ENCODE results near the gene PRMT6. TPM values are rescaled to one million over a fixed set of nuclear protein-coding genes. Genes with fewer than 3 reads are reported as not detected.
"Not testable (repeated sequence)": the region's sequence is repeated elsewhere in the genome, so short reads cannot be mapped to it uniquely, and the experiment has no call there.

The PRMT6 gene
- total RNA-seq, result 10 to 100 TPM in 1 of 2 donors, 1 to 10 TPM in 1; 2.8 to 11.8 TPM

DNA sequence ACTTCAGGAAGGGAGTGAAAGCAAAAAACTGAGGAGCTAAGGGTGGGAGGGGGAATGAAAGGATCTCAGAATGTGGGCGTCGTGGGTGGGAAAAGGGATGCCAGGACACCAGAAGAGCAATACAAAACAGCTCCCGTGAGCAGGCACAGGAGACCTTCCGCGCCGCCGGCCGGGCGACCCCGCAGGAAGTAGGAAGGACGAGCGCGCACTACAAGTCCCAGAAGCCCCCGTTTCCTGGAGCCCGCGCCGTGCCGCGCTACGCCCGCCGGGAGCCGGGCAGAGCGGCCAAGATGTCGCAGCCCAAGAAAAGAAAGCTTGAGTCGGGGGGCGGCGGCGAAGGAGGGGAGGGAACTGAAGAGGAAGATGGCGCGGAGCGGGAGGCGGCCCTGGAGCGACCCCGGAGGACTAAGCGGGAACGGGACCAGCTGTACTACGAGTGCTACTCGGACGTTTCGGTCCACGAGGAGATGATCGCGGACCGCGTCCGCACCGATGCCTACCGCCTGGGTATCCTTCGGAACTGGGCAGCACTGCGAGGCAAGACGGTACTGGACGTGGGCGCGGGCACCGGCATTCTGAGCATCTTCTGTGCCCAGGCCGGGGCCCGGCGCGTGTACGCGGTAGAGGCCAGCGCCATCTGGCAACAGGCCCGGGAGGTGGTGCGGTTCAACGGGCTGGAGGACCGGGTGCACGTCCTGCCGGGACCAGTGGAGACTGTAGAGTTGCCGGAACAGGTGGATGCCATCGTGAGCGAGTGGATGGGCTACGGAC lies at the start of gene PRMT6:
Gene PRMT6, plus strand, starts transcription at position 249 of the 771 bp plus-strand sequence. Its CDS starts 42 bp downstream, at position 291.
- Mint-ChIP-seq H3K9me3 (no peaks in the 10 kb centered on the region), H3K27ac (peak within 1 kb of the TSS; percentile 94 to 96), H3K36me3 (peaks cover 28 to 33% of the 10 kb centered on the region in 2 donors)
- peak; percentile 77 to 96 for ATAC-seq
- DNase-seq (ENCODE audit: low spot score in 2 of 2), result peak; percentile 65 to 82

DNA sequence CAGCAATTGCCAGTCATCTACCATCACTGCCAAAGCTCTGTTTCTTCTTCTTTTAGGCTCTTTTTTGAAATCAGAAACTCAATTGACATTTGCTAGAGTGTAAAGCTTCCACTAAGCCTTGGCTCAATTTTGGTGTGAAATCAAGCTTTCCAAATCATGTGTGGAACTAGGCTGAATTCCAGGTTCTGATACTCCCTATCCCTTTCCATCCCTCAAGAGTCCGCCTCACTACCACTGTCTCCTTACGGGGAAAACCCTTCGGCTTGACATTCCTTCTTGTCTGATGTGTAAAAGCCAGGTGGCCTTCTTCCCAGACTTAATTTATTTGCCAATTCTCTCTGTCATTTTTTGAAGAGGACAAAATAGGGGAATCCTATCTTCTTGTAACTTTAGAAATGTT lies 47.2 kb upstream of the PRMT6 start:
- H3K27ac Mint-ChIP-seq, result no peak overlapping the region
- no peaks in the 10 kb centered on the region for H3K36me3 Mint-ChIP-seq
- ATAC-seq (no peak), DNase-seq (ENCODE audit: low spot score in 2 of 2) (no peak)
- no peaks in the 10 kb centered on the region for H3K9me3 Mint-ChIP-seq

DNA sequence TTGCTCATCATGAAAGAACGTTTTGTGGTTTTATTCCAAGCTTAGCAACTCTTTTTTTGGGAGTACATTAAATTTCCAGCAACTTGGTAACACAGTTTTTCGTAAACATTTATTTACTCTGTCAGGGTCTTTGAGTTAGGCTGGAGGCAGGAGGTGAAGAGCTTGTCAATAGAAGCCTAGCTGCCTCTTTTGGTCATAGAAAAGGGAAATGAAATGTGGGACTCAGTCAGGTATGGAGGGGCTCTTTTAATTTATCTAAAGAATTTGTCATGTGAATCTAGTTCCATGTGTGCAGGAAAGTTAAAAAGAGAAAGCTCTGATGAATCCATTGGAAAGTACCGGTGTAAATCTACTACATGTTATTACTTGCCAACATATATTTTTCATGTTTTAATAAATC lies 45.9 kb upstream of the PRMT6 start:
- no peak for ATAC-seq
- Mint-ChIP-seq H3K9me3 (no peaks in the 10 kb centered on the region), H3K27ac (no peak overlapping the region), H3K36me3 (no peaks in the 10 kb centered on the region)
- no peak for DNase-seq (ENCODE audit: low spot score in 2 of 2)

DNA sequence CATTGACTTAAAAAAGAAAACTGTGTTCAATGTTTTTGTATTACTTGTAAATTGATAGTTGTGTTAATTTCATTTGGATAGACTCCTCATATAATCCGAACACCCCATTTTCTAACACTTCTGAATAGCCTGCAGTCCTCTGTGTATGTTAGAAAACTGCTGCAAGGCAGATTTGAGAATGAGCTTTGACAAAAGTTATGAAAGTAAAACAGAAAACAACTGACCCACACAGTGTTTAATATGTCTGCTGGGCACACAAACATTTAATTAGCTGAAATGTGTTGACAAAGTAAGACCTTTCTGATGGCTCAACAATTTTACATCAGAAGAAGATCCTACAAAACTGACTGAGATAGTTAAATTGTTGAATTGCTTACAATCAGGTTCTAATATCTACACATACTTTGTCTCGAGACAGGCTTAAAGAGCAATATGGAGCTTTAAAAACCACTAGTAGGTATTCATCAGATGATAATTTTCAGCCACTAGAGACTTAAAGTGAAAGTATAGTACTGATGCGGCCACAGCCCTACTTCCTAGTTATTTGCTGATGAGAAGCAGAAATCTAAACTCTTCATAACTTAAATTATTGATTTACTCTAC lies 40.0 kb upstream of the PRMT6 start:
- no peak for DNase-seq (ENCODE audit: low spot score in 2 of 2)
- ATAC-seq, result no peak
- Mint-ChIP-seq H3K9me3 (no peaks in the 10 kb centered on the region), H3K27ac (no peak overlapping the region), H3K36me3 (no peaks in the 10 kb centered on the region)

DNA sequence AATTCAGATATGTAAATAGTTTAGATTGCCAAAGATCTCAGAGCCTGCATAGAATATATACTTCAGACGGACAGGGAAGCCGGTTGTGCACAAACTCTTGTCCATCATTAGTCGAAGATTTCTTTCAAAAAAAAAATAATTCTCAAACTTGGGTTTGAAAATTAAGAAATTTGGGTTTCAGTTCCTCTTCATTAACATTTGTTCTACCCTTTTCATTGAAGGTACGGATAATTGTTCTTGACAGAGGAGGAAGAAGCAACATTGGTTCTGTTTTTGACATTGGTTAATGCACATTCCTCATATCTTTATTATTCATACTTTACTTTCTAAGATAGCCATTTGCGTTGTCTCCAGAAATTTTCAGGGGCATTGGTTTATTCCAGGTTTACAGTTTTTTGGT lies 38.0 kb upstream of the PRMT6 start:
- Mint-ChIP-seq H3K36me3 (no peaks in the 10 kb centered on the region), H3K9me3 (peaks cover 0 to 4% of the 10 kb centered on the region in 2 donors), H3K27ac (no peak overlapping the region)
- ATAC-seq, result no peak
- DNase-seq (ENCODE audit: low spot score in 2 of 2), result no peak

DNA sequence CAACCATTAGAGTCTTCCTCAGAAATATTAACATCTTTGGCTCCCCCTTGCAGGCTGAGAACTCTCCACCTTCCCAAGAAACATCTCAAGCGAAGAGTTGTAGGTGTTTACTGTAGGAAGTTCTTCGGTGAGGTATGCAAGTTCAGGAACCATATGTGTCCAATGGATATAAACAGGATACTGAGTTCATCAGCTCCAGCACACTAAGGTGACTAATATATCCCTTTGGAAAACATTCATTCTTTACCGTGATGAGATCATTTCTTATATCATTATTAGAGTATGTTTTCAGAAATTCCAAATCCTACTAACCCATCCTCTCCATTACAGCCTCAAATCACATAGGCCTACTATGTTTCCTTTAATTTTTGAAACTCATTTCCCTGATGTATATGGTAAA lies 37.3 kb upstream of the PRMT6 start:
- DNase-seq (ENCODE audit: low spot score in 2 of 2) (no peak), ATAC-seq (no peak)
- H3K27ac Mint-ChIP-seq, result no peak overlapping the region
- no peaks in the 10 kb centered on the region for H3K36me3 Mint-ChIP-seq
- peaks cover 0 to 4% of the 10 kb centered on the region in 2 donors for H3K9me3 Mint-ChIP-seq

DNA sequence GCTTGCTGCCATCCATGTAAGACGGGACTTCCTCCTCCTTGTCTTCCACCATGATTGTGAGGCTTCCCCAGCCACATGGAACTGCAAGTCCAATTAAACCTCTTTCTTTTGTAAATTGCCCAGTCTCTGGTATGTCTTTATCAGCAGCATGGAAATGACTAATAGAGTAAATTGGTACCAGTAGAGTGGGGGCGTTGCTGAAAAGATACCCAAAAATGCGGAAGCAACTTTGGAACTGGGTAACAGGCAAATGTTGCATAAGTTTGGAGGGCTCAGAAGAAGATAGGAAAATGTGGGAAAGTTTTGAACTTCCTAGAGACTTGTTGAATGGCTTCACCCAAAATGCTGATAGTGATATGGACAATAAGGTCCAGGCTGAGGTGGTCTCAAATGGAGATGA lies 17.6 kb upstream of the PRMT6 start:
- H3K9me3 Mint-ChIP-seq; DNase-seq (ENCODE audit: low spot score in 2 of 2); H3K27ac Mint-ChIP-seq; ATAC-seq: not testable (repeated sequence)
- peaks cover 0 to 22% of the 10 kb centered on the region in 2 donors for H3K36me3 Mint-ChIP-seq

DNA sequence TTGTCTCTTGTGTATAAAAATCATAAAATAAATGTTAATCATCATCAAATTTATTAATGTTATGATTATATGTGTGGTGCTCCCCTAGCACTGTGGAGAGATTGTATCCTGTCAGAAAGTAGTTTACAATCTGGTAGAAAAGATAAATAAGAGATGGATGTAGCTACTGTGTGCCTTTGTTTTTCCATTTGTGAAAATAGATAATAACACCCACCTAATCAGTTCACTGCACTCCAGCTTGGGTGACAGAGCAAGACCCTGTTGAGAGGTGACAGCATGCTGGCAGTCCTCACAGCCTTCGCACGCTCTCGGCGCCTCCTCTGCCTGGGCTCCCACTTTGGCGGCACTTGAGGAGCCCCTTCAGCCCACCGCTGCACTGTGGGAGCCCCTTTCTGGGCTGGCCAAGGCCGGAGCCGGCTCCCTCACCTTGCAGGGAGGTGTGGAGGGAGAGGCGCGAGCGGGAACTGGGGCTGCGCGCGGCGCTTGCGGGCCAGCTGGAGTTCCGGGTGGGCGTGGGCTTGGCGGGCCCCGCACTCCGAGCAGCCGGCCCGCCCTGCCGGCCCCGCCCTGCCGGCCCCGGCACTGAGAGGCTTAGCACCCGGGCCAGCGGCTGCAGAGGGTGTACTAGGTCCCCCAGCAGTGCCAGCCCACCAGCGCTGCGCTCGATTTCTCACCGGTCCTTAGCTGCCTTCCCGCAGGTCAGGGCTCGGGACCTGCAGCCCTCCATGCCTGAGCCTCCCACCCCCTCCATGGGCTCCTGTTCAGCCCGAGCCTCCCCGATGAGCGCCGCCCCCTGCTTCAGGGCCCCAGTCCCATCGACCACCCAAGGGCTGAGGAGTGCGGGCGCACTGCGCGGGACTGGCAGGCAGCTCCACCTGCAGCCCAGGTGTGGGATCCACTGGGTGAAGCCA lies 11.9 kb upstream of the PRMT6 start:
- not testable (repeated sequence) for H3K27ac Mint-ChIP-seq

DNA sequence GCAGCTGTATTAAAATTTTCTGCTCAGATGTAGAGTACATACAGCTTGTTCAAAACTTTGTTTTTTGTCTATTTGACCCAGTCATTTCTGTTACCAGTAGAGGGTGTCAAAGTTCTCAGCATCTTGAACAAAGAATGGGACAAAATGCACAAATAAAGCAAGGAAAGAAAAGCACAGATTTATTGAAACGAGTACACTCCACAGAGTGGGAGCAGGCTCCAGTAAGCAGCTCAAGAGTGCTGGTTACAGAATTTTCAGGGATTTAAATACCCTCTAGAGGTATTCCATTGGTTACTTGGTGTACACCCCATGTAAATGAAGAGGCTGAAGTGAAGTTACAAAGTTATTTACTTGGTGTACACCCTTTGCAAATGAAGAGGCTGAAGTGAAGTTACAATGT lies 8.9 kb upstream of the PRMT6 start:
- H3K36me3 Mint-ChIP-seq, result peaks cover 0 to 11% of the 10 kb centered on the region in 2 donors
- no peaks in the 10 kb centered on the region for H3K9me3 Mint-ChIP-seq
- no peak for ATAC-seq
- DNase-seq (ENCODE audit: low spot score in 2 of 2), result no peak
- no peak overlapping the region for H3K27ac Mint-ChIP-seq

More for the DNA sequence above, 11.9 kb upstream of the PRMT6 start:
- H3K36me3 Mint-ChIP-seq, result peaks cover 0 to 18% of the 10 kb centered on the region in 2 donors
- H3K9me3 Mint-ChIP-seq; DNase-seq (ENCODE audit: low spot score in 2 of 2); ATAC-seq: not testable (repeated sequence)

DNA sequence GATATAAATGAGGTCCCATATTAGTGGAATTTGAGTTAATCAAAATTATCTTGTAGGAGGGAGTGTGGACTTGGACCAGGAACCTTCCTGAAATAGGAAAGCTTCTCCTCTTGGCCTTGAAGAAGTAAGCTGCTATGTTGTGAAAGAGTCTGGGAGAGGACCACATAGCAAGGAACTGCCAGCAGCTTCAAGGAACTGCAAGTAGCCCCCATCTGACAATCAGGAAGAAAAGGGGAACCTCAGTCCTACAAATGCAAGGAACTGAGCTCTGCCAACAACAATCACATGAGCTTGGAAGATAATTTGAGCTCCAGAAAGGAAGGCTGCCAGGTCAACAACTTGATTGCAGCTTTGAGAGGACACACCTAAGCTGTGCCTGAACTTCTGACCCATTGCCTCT lies 8.2 kb upstream of the PRMT6 start:
- Mint-ChIP-seq H3K27ac (no peak overlapping the region), H3K9me3 (no peaks in the 10 kb centered on the region), H3K36me3 (peaks cover 0 to 11% of the 10 kb centered on the region in 2 donors)
- ATAC-seq, result no peak
- no peak for DNase-seq (ENCODE audit: low spot score in 2 of 2)

DNA sequence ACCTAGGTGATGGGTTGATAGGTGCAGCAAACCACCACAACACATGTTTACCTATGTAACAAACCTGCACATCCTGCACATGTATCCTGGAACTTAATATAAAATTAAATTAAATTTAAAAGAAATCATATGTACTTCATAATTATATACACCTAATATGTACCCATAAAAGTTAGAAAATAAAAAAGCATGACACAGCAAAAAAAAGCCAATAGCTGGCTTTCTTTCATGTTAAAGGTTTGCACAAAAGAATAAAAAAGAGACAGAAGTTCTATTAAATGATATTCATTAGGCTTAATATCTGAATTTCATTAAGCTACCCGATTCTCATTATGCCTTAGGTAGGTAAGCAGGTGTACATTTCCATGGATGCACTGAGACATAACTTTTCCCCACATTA lies 5.2 kb upstream of the PRMT6 start:
- ATAC-seq (no peak), DNase-seq (ENCODE audit: low spot score in 2 of 2) (no peak)
- no peaks in the 10 kb centered on the region for H3K9me3 Mint-ChIP-seq
- H3K36me3 Mint-ChIP-seq, result peaks cover 10 to 23% of the 10 kb centered on the region in 2 donors
- H3K27ac Mint-ChIP-seq, result no peak overlapping the region

DNA sequence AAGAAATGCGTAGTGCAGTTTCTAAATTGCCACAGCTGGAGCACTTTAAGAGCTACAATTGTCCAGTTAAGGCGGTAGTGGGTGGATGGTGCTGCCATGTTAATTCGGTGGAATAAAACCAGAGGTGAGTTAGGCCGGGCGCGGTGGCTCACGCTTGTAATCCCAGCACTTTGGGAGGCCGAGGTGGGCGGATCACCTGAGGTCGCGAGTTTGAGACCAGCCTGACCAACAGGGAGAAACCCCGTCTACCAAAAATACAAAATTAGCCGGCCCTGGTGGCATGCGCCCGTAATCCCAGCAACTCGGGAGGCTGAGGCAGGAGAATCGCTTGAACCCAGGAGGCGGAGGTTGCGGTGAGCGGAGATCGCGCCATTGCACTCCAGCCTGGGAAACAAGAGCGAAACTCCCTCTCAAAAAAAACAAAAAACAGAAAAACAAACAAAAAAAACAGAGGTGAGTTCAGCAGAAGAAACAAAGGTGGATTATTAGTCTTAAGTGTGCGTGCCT lies 502 bp upstream of the PRMT6 start:
- not testable (repeated sequence) for H3K9me3 Mint-ChIP-seq; DNase-seq (ENCODE audit: low spot score in 2 of 2); ATAC-seq
- H3K36me3 Mint-ChIP-seq, result peaks cover 28 to 34% of the 10 kb centered on the region in 2 donors
- H3K27ac Mint-ChIP-seq, result peak overlapping the region; percentile 94 to 96

DNA sequence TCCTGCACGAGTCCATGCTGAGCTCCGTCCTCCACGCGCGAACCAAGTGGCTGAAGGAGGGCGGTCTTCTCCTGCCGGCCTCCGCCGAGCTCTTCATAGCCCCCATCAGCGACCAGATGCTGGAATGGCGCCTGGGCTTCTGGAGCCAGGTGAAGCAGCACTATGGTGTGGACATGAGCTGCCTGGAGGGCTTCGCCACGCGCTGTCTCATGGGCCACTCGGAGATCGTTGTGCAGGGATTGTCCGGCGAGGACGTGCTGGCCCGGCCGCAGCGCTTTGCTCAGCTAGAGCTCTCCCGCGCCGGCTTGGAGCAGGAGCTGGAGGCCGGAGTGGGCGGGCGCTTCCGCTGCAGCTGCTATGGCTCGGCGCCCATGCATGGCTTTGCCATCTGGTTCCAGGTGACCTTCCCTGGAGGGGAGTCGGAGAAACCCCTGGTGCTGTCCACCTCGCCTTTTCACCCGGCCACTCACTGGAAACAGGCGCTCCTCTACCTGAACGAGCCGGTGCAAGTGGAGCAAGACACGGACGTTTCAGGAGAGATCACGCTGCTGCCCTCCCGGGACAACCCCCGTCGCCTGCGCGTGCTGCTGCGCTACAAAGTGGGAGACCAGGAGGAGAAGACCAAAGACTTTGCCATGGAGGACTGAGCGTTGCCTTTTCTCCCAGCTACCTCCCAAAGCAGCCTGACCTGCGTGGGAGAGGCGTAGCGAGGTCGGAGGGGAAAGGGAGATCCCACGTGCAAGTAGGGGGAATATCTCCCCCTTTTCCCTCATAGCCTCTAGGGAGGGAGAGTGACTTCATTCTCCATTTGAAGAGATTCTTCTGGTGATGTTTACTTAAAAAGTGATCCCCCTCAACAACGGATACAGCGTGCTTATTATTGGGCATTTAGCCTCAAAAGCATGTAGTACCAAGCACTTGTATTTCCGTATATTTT lies 991 bp downstream of the PRMT6 start:
- Mint-ChIP-seq H3K27ac (peak overlapping the region; percentile 94 to 96), H3K9me3 (no peaks in the 10 kb centered on the region), H3K36me3 (peaks cover 28 to 33% of the 10 kb centered on the region in 2 donors)
- ATAC-seq (peak; percentile 59 to 80), DNase-seq (ENCODE audit: low spot score in 2 of 2) (peak; percentile 51 to 72)

DNA sequence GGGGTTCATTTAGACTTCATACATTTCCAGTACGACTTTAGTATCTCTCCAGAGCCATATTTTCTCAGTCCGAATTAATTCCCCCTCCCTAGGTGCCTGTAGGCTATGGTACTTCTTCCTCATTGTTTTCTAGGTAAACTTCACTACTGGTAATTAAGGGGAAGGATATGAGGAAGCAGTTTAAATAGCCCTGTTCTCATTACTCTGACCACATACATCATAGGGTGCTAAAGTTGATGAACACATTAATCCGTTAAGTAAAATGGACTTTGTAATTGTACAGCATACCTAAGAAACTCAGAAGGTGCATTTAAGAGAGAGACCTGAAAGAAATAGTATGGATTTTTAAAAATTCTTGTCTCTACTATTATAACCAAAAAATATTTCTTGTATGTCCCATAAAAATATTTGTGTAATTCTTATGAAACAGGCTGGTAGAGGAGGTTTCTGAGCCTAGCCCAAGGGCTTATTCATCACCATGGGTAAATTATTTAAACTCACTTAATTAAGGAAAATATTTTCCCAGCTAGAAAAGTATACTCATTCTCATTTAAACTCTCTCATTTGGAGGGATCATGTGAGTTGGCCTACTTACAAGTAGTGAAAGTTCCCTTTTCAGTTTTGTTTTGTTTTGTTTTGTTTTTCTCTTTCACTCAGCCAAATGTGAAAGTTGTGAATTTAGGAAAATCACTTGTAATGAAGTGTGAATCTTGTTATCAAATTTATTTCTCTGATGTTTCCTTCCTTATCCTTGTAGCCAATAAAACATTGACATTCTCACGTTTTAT lies 2.0 kb downstream of the PRMT6 start:
- Mint-ChIP-seq H3K36me3 (peaks cover 28 to 33% of the 10 kb centered on the region in 2 donors), H3K9me3 (no peaks in the 10 kb centered on the region), H3K27ac (peak overlapping the region; percentile 17 to 96)
- ATAC-seq (no peak), DNase-seq (ENCODE audit: low spot score in 2 of 2) (no peak)

DNA sequence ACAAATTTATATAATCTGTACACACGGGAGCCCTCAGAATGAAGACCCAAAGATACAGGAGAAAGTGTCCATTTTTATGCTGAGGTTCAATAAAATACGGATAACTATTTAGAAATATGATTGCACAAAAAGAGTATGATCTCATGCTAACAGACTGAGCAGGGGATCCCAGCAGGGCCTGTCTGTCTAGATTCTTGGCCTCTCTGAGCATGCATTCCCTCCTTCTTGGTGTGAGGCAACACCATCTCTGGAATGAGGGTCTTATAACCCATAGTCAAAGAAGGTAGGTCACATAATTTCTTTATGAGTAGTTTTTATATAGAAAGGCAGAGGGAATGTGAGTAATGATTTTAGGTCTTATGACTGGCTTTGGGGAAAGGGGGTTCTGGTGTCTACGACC lies 5.4 kb downstream of the PRMT6 start:
- H3K36me3 Mint-ChIP-seq, result peaks cover 12 to 15% of the 10 kb centered on the region in 2 donors
- no peak overlapping the region for H3K27ac Mint-ChIP-seq
- ATAC-seq, result no peak
- no peaks in the 10 kb centered on the region for H3K9me3 Mint-ChIP-seq
- no peak for DNase-seq (ENCODE audit: low spot score in 2 of 2)

Measured in activated naive CD4-positive, alpha-beta T cell treated with anti-CD3 and anti-CD28 coated beads, Interleukin-2, amount 50 U/mL, for 72 hours (primary cell).